ENCODE data around the gene CIDEB.

DNA sequence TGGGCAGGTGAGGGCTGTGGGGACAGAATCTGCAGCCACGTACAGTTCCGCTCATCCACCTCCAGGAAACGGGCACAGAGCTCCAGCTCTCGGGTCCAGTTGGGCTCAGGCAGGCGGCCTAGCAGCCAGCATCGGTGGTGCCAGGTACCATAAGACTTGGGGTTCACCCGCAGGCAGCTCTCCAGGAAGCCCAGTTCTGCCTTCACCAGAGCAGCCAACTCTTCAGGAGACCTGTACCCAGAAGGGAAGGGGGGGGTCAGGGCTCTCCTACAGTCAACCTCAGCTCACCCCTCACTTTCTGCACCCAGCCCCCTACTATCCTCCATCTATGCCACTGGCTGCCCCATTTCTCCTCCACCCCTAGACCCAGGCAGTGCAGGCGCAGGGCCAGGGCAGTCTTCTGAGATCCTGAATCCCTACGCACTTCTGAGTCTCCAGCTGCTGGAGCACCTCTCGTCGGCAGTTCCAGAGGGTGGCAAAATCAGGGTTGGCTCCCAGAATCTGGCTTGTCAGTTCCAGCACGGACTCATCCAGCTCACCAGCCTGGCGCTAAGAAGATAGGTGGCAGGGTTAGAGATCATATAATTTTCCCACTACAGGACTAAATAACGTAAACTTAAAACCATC lies 37.8 kb downstream of the CIDEB start:
- TF ChIP-seq, protein P1, sequence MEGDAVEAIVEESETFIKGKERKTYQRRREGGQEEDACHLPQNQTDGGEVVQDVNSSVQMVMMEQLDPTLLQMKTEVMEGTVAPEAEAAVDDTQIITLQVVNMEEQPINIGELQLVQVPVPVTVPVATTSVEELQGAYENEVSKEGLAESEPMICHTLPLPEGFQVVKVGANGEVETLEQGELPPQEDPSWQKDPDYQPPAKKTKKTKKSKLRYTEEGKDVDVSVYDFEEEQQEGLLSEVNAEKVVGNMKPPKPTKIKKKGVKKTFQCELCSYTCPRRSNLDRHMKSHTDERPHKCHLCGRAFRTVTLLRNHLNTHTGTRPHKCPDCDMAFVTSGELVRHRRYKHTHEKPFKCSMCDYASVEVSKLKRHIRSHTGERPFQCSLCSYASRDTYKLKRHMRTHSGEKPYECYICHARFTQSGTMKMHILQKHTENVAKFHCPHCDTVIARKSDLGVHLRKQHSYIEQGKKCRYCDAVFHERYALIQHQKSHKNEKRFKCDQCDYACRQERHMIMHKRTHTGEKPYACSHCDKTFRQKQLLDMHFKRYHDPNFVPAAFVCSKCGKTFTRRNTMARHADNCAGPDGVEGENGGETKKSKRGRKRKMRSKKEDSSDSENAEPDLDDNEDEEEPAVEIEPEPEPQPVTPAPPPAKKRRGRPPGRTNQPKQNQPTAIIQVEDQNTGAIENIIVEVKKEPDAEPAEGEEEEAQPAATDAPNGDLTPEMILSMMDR (IDR thresholded peaks at IDR 0.05): no peak
- TF ChIP-seq EP300 (IDR thresholded peaks at IDR 0.05) (no peak), POLR2AphosphoS5 (IDR thresholded peaks at IDR 0.05) (no peak), POLR2A (IDR thresholded peaks at IDR 0.05) (no peak)
